AG09309 (cell line): Measurements from ENCODE around the gene TBC1D22B.
A peak's percentile ranks its signal among the peaks of the same experiment; 100 is the strongest.

Experiments used
- DNase-seq: peaks from one replicate; pipeline ENCODE4 v3.0.0-alpha.2; 2010; ENCODE audit warnings: low read depth
- H3K4me3 ChIP-seq: 2 replicates; pipeline ENCODE4 v1.5.1; 2011; ENCODE audit warnings: mild to moderate bottlenecking, low read depth, low read length, moderate library complexity; ENCODE audit not compliant: control insufficient read depth
- CTCF ChIP-seq: IDR thresholded peaks from 2 replicates; pipeline ENCODE4 v1.5.1; 2011; ENCODE audit warnings: mild to moderate bottlenecking, low read depth, low read length, inconsistent platforms; ENCODE audit not compliant: insufficient read depth, control insufficient read depth; ENCODE audit errors: missing control alignments

Gene TBC1D22B

GRCh38 chr6:37351027-37351426 is 93.5 kb downstream of the TBC1D22B start:
- TF ChIP-seq CTCF = no peak
- no peak for DNase-seq
- H3K4me3 ChIP-seq = no peak overlapping the region

- no peak for DNase-seq
- no peak overlapping the region for H3K4me3 ChIP-seq
- TF ChIP-seq CTCF = no peak
These were observed 94.8 kb downstream of the TBC1D22B start for GRCh38 chr6:37352384-37352783.

- DNase-seq = peak; percentile 35
- TF ChIP-seq CTCF = no peak
- H3K4me3 ChIP-seq = peak within 1 kb of the TSS; percentile 90
These were observed 96.4 kb downstream of the TBC1D22B start, which contains the start of gene RNF8 for GRCh38 chr6:37353761-37354525. Gene RNF8 (plus strand): TSS chr6:37353983. CDS start chr6:37354165, 182 bp downstream.

GRCh38 chr6:37354526-37355384 is 97.2 kb downstream of the TBC1D22B start:
- DNase-seq = no peak
- no peak for TF ChIP-seq CTCF
- H3K4me3 ChIP-seq = peak overlapping the region; percentile 90

GRCh38 chr6:37357288-37357687 is 99.7 kb downstream of the TBC1D22B start:
- DNase-seq = no peak
- no peak for TF ChIP-seq CTCF

GRCh38 chr6:37357860-37358259 is 100.3 kb downstream of the TBC1D22B start:
- H3K4me3 ChIP-seq = no peak overlapping the region
- DNase-seq = no peak
- no peak for TF ChIP-seq CTCF

More at GRCh38 chr6:37357288-37357687, 99.7 kb downstream of the TBC1D22B start:
- H3K4me3 ChIP-seq = no peak overlapping the region
